ENCODE data around the gene TACR1.

DNA sequence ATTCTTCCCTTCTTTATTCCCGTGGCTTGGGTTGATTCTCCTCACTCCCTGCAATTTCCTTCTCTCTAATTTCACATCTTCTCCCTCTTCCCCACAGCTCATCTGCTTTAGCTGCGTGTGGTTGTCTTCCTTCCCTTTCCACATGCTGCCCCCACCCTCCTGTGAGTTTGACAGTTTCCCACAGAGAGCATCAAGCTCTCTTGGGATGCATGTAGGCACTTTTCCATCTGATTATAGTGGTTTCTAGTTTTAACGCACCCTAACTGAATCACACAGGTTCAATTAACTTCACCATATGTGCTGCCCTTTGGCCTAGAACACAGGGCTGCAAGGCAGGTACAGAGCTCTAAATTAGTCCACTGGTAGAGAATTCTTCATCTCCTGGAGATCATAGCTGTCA, 110.5 kb downstream of the TACR1 start:
- TF ChIP-seq POLR2A (IDR thresholded peaks at IDR 0.05; ENCODE audit: low read depth, low read length) (no peak), POLR2AphosphoS5 (IDR thresholded peaks at IDR 0.05; ENCODE audit: low read depth, low read length) (no peak), TAF1 (IDR thresholded peaks at IDR 0.05; ENCODE audit: low read depth, low read length) (no peak)
